Immature natural killer cell (primary cell): Measurements from ENCODE around the gene GPX2. TPM values are rescaled to one million over a fixed set of nuclear protein-coding genes. Genes with fewer than 3 reads are reported as not detected.

Experiments used
- DNase-seq, 3 donors: peaks; one replicate each; pipeline ENCODE4 v3.0.0; 2022; ENCODE audit warnings: mixed read lengths in 1 of 3
- H3K27ac Mint-ChIP-seq, 6 donors: one replicate each; pipeline ENCODE4 v1.8.0; 2020; ENCODE audit warnings: mixed read lengths in 6 of 6, mild to moderate bottlenecking in 5 of 6, inconsistent platforms in 4 of 6, moderate library complexity in 3 of 6
- H3K27me3 Mint-ChIP-seq, 3 donors: one replicate each; pipeline ENCODE4 v1.8.0; 2020 to 2021; ENCODE audit warnings: low read depth in 3 of 3, mild to moderate bottlenecking in 3 of 3, mixed read lengths in 3 of 3, moderate library complexity in 3 of 3, inconsistent platforms in 1 of 3
- H3K36me3 Mint-ChIP-seq, 3 donors: one replicate each; pipeline ENCODE4 v1.8.0; 2020; ENCODE audit warnings: mixed read lengths in 3 of 3, inconsistent platforms in 2 of 3, mild to moderate bottlenecking in 2 of 3
- H3K4me1 Mint-ChIP-seq, 2 donors: one replicate each; pipeline ENCODE4 v1.8.0; 2020; ENCODE audit warnings: inconsistent platforms in 2 of 2, mild to moderate bottlenecking in 2 of 2, mixed read lengths in 2 of 2, moderate library complexity in 1 of 2
- H3K4me3 Mint-ChIP-seq, 5 donors: one replicate each; pipeline ENCODE4 v1.8.0; 2020; ENCODE audit warnings: mild to moderate bottlenecking in 5 of 5, mixed read lengths in 5 of 5, inconsistent platforms in 3 of 5, moderate library complexity in 3 of 5
- H3K9me3 Mint-ChIP-seq, 6 donors: one replicate each; pipeline ENCODE4 v1.8.0; 2020; ENCODE audit warnings: mild to moderate bottlenecking in 6 of 6, mixed read lengths in 6 of 6, inconsistent platforms in 4 of 6, moderate library complexity in 3 of 6
- polyA plus RNA-seq, 3 donors: library from polyadenylated mRNA; unstranded; fragments of 300-500 nt; fragmentation: Illumina TruSeq; gene quantifications; one replicate each; pipeline ENCODE4 v1.2.3, GENCODE V29; 2021

Gene GPX2
- polyA plus RNA-seq, 3 donors from 2014 or later: not detected

- H3K36me3 Mint-ChIP-seq: no peaks in the 10 kb centered on the region
- peak overlapping the region in 1 of 6 donors; percentile 83 for H3K27ac Mint-ChIP-seq
- no peak for DNase-seq
- no peaks in the 10 kb centered on the region for H3K9me3 Mint-ChIP-seq
- H3K4me1 Mint-ChIP-seq: peaks cover 9 to 12% of the 10 kb centered on the region in 2 donors
- peak overlapping the region; percentile 60 to 83 (median 78) for H3K4me3 Mint-ChIP-seq
- H3K27me3 Mint-ChIP-seq: peaks cover 2 to 13% (median 4%) of the 10 kb centered on the region in 3 donors
Observed at GRCh38 chr14:64970776-64971477, 28.4 kb upstream of the GPX2 start.

- DNase-seq: no peak
- H3K27ac Mint-ChIP-seq: no peak overlapping the region
- H3K4me1 Mint-ChIP-seq: peaks cover 9 to 12% of the 10 kb centered on the region in 2 donors
- H3K9me3 Mint-ChIP-seq: no peaks in the 10 kb centered on the region
- no peaks in the 10 kb centered on the region for H3K36me3 Mint-ChIP-seq
- H3K4me3 Mint-ChIP-seq: peak overlapping the region in 1 of 5 donors; percentile 63
- H3K27me3 Mint-ChIP-seq: peaks cover 2 to 13% (median 4%) of the 10 kb centered on the region in 3 donors
Observed at GRCh38 chr14:64970041-64970440, 27.5 kb upstream of the GPX2 start.

- no peak for DNase-seq
- Mint-ChIP-seq H3K4me3 (no peak overlapping the region), H3K4me1 (peaks cover 9 to 12% of the 10 kb centered on the region in 2 donors), H3K27ac (peak overlapping the region in 1 of 6 donors; percentile 21), H3K36me3 (no peaks in the 10 kb centered on the region), H3K27me3 (peaks cover 2 to 11% (median 4%) of the 10 kb centered on the region in 3 donors), H3K9me3 (no peaks in the 10 kb centered on the region)
Observed at GRCh38 chr14:64968651-64969050, 26.1 kb upstream of the GPX2 start.

GRCh38 chr14:64968167-64968566 is 25.6 kb upstream of the GPX2 start:
- H3K27me3 Mint-ChIP-seq: peaks cover 2 to 8% (median 4%) of the 10 kb centered on the region in 3 donors
- H3K4me3 Mint-ChIP-seq: no peak overlapping the region
- H3K36me3 Mint-ChIP-seq: no peaks in the 10 kb centered on the region
- peak overlapping the region in 1 of 6 donors; percentile 21 for H3K27ac Mint-ChIP-seq
- DNase-seq: no peak
- H3K9me3 Mint-ChIP-seq: no peaks in the 10 kb centered on the region
- H3K4me1 Mint-ChIP-seq: peaks cover 9 to 12% of the 10 kb centered on the region in 2 donors

- Mint-ChIP-seq H3K36me3 (no peaks in the 10 kb centered on the region), H3K9me3 (no peaks in the 10 kb centered on the region), H3K4me1 (peaks cover 8 to 12% of the 10 kb centered on the region in 2 donors), H3K27me3 (peaks cover 0 to 2% (median 0%) of the 10 kb centered on the region in 3 donors), H3K4me3 (no peak overlapping the region), H3K27ac (peak overlapping the region in 1 of 6 donors; percentile 41)
- no peak for DNase-seq
Observed at GRCh38 chr14:64966976-64967375, 24.4 kb upstream of the GPX2 start.

- Mint-ChIP-seq H3K36me3 (no peaks in the 10 kb centered on the region), H3K4me3 (no peak overlapping the region), H3K9me3 (no peaks in the 10 kb centered on the region), H3K4me1 (peaks cover 3 to 7% of the 10 kb centered on the region in 2 donors), H3K27ac (no peak overlapping the region), H3K27me3 (peaks cover 0 to 2% (median 0%) of the 10 kb centered on the region in 3 donors)
- DNase-seq: no peak
Observed at GRCh38 chr14:64965356-64966000, 22.9 kb upstream of the GPX2 start.

GRCh38 chr14:64963611-64964010 is 21.1 kb upstream of the GPX2 start:
- no peak for DNase-seq
- H3K4me1 Mint-ChIP-seq: peaks cover 4 to 6% of the 10 kb centered on the region in 2 donors
- peak overlapping the region in 1 of 6 donors; percentile 74 for H3K27ac Mint-ChIP-seq
- H3K27me3 Mint-ChIP-seq: peaks cover 0 to 2% (median 0%) of the 10 kb centered on the region in 3 donors
- no peaks in the 10 kb centered on the region for H3K9me3 Mint-ChIP-seq
- H3K36me3 Mint-ChIP-seq: no peaks in the 10 kb centered on the region
- H3K4me3 Mint-ChIP-seq: no peak overlapping the region

GRCh38 chr14:64960762-64961276 is 18.3 kb upstream of the GPX2 start:
- H3K9me3 Mint-ChIP-seq: no peaks in the 10 kb centered on the region
- no peak for DNase-seq
- H3K27ac Mint-ChIP-seq: no peak overlapping the region
- H3K36me3 Mint-ChIP-seq: peaks cover 0 to under 1% (median under 1%) of the 10 kb centered on the region in 3 donors
- H3K27me3 Mint-ChIP-seq: no peaks in the 10 kb centered on the region
- H3K4me3 Mint-ChIP-seq: no peak overlapping the region
- peaks cover 4 to 6% of the 10 kb centered on the region in 2 donors for H3K4me1 Mint-ChIP-seq

- peaks cover 4 to 6% of the 10 kb centered on the region in 2 donors for H3K4me1 Mint-ChIP-seq
- no peaks in the 10 kb centered on the region for H3K27me3 Mint-ChIP-seq
- H3K9me3 Mint-ChIP-seq: no peaks in the 10 kb centered on the region
- no peak overlapping the region for H3K4me3 Mint-ChIP-seq
- DNase-seq: no peak
- no peak overlapping the region for H3K27ac Mint-ChIP-seq
- peaks cover 0 to 7% (median 4%) of the 10 kb centered on the region in 3 donors for H3K36me3 Mint-ChIP-seq
Observed at GRCh38 chr14:64958743-64959142, 16.2 kb upstream of the GPX2 start.

GRCh38 chr14:64958201-64958600 is 15.7 kb upstream of the GPX2 start:
- Mint-ChIP-seq H3K27me3 (no peaks in the 10 kb centered on the region), H3K27ac (no peak overlapping the region), H3K4me1 (peaks cover 4 to 6% of the 10 kb centered on the region in 2 donors), H3K36me3 (peaks cover 0 to 8% (median 4%) of the 10 kb centered on the region in 3 donors), H3K4me3 (no peak overlapping the region), H3K9me3 (no peaks in the 10 kb centered on the region)
- DNase-seq: no peak

GRCh38 chr14:64956697-64957406 is 14.3 kb upstream of the GPX2 start:
- H3K27me3 Mint-ChIP-seq: no peaks in the 10 kb centered on the region
- no peak overlapping the region for H3K27ac Mint-ChIP-seq

GRCh38 chr14:64955297-64955696 is 12.8 kb upstream of the GPX2 start:
- DNase-seq: no peak
- no peak overlapping the region for H3K27ac Mint-ChIP-seq
- H3K36me3 Mint-ChIP-seq: peaks cover 0 to 9% (median 4%) of the 10 kb centered on the region in 3 donors
- H3K4me3 Mint-ChIP-seq: no peak overlapping the region
- H3K9me3 Mint-ChIP-seq: no peaks in the 10 kb centered on the region
- no peaks in the 10 kb centered on the region for H3K27me3 Mint-ChIP-seq
- H3K4me1 Mint-ChIP-seq: peaks cover under 1 to 4% of the 10 kb centered on the region in 2 donors

More at GRCh38 chr14:64956697-64957406, 14.3 kb upstream of the GPX2 start:
- H3K4me1 Mint-ChIP-seq: peaks cover 6 to 8% of the 10 kb centered on the region in 2 donors
- no peaks in the 10 kb centered on the region for H3K9me3 Mint-ChIP-seq
- DNase-seq: no peak
- no peak overlapping the region for H3K4me3 Mint-ChIP-seq
- peaks cover 0 to 8% (median 4%) of the 10 kb centered on the region in 3 donors for H3K36me3 Mint-ChIP-seq

- Mint-ChIP-seq H3K27me3 (no peaks in the 10 kb centered on the region), H3K4me1 (peaks cover 0 to 4% of the 10 kb centered on the region in 2 donors), H3K4me3 (no peak overlapping the region), H3K27ac (no peak overlapping the region), H3K36me3 (peaks cover 0 to 11% (median 6%) of the 10 kb centered on the region in 3 donors), H3K9me3 (no peaks in the 10 kb centered on the region)
- no peak for DNase-seq
Observed at GRCh38 chr14:64954491-64955240, 12.1 kb upstream of the GPX2 start.
